GM21576 (cell line): Measurements from ENCODE around the gene TRIM63.

ENCODE experiments used
- ATAC-seq: cut with Tn5 transposase; IDR thresholded peaks from one replicate; pipeline ENCODE4 v1.9.1; 2021; ENCODE audit warnings: mild to moderate bottlenecking, moderate library complexity; ENCODE audit not compliant: unreplicated experiment

Gene TRIM63

DNA sequence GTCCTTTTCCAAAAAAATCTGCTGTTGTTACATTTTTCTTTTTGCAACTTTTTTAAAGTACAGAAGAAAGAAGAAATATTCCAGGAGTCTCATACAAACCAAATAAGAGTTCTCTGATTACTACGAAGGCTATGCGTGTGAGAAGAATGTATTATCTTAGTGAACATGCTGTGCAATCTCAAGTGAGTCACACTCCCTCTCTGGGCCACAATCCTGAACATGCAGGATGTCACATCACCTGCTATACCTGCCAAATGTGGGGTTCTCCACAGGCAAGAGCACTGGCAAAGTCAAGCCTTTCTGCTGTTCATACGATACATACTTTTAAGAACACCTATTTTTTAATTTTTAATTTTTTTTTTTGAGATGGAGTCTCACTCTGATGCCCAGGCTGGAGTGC, 21.7 kb upstream of the TRIM63 start:
- ATAC-seq: no peak

DNA sequence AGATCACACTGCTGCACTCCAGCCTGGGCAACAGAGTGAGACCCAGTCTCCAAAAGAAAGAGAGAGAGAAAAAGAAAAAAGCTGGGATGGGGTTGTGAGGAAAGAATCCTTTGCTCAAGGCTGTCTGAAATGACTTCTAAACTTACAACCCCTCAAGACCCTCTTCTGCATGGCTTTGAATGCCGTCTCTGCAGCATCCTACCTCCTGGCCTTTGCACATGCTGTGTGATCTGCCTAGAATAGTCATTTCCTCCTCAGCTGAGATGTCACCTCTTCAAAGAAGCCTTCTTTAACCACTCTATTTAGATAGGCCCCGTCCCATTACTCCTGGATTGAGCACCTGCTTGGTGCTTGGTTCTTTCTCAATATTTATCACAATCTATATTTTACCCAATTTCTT, 17.4 kb upstream of the TRIM63 start:
- no peak for ATAC-seq

DNA sequence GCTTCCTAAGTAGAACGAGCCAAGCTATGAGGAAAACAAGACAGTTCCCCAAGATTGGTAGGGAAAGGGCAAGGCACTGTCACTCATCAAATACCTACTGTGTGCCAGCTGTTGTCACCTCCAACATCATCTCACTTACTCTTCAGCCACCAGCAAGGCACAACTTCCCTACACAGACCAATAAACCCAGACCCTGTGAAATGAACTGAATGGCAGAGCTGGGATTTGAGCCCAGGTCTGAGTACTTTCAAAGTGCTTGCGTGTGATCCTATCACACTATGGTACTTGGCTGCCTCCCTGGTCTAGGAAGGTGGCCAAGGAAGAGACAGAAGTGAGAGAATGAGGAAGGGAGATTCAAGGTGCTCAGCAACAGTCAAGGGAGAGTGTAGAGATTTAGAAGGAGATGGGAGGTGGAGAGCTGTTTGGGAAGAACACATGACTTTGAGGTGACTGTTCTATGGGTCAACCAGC, 16.7 kb upstream of the TRIM63 start:
- ATAC-seq: no peak

GRCh38 chr1:26083208-26083607, 15.8 kb upstream of the TRIM63 start:
- no peak for ATAC-seq

DNA sequence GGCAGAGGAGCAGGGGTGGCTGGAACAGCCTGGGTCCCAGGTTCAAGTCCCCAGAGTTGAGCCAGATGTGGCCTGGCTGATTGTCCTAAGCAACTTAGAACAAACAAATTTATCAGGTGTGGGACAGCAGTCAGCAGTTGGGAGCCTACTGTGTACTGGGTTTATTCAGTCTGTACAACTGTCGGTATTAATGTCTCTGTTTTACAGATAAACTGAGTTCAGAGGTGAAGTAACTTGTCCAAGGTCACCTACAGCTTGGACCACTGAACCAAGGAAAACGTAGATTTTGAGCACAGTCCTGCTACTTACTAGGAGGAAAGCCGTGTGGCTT, 14.6 kb upstream of the TRIM63 start:
- no peak for ATAC-seq

- no peak for ATAC-seq
These were observed 14.0 kb upstream of the TRIM63 start for GRCh38 chr1:26081267-26082019.

GRCh38 chr1:26079960-26080814, 12.8 kb upstream of the TRIM63 start:
- no peak for ATAC-seq

DNA sequence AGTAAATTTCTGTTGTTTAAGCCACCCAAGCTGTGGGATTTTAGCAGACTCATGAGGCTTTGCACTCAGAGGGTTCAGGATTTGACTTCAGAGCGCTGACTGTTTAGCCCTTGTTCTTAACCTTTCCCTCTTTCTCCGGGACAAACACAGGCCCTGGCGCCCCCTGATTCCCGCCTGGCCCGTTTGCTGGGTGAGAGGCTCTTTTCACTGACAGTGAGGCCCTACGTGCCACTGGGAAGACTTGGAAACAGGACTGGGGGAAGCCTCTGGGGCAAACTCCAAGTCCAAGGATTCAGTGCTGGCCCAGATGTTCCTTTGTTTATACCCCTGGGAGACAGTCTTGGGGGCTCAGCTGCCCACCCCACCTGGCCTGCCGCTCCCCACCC, 11.7 kb upstream of the TRIM63 start:
- no peak for ATAC-seq

- no peak for ATAC-seq
These were observed 11.1 kb upstream of the TRIM63 start for GRCh38 chr1:26078286-26079177.

- ATAC-seq: no peak
These were observed 10.1 kb upstream of the TRIM63 start for GRCh38 chr1:26077524-26077923.

DNA sequence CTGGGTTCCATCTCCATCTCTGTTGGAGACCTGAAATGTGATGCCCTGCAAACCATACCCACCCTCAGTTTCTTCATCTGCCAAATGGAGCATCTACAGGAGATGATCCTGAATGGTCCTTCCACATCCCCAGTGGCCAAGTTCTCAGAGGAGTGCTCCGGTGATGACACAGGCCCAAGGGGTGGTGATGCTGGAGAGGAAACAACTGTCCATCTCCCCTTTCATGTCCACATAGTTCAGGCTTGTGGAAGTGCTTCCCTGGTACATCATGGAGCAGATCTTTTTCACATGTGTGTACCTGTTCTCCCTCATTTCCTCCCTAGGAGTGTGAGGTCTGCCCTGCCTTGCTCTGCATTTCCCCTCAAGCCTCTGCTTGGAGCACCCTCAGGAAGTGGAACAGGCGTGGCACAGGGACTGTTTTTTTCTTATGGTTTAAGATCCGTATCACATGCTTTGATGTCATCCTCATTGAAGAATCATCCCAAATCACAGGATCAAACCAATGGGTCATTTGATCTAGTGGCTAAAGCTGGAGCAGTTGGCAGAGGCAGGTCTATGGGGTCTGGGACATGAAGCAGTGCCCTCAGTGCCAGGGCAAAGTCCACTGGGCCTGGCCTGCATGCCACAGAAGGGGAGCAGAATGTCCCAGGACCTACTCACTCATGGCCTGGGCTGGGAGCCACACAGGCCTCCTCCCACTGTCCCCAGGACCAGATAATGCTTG, 8.2 kb upstream of the TRIM63 start:
- no peak for ATAC-seq

- ATAC-seq: no peak
These were observed 4.9 kb upstream of the TRIM63 start for GRCh38 chr1:26072305-26072704.

DNA sequence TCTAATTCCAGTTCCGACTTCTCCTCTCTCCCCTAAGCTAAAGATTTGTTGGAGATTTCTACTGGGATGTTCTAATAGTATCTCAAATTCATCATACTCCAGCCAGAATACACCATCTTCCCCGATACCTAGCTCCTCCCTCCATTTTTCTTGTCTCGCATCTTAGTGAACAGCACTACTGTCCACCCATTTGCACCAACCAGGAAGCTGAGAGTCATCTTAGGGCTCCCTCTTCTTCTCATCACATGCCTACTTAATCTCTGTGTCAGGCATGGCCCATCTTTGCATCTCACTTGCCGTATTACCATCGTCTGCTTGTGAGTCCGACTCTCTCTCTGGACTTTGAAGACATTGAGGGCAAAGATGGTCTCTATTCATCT, 3.5 kb upstream of the TRIM63 start:
- no peak for ATAC-seq

DNA sequence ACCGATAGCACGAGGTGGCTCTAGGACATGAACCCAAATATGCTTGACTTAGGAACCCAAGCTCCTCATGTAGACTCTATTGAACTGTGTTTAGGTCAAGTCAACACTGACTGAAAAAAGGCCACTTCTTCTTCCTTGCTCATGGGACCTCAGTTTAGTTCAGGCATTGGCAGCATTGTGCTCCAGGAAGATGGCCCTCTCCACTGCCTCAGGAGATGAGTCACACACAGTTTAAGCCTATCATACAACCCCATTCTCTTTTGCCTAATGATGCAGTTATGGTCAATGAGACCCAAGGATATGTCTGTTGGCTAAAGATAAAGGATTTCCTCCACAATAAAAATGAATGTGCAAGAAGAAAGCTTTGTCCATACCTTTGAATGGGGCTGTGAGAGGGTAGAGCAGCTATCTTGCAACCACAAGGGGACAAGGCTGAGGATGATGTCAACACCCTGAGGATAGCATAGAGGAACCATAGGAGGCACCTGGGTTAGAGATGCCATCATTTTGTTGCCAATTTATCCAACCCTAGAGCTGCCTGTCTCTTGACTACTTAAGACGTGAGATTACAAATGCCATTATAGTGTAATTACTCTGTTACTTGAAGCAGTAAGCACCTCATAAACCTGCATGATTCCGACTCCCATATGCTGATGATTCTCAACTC, 3.0 kb upstream of the TRIM63 start:
- ATAC-seq: no peak

GRCh38 chr1:26069941-26070295, 2.5 kb upstream of the TRIM63 start:
- ATAC-seq: no peak

GRCh38 chr1:26066857-26067256, 573 bp downstream of the TRIM63 start:
- ATAC-seq: no peak

GRCh38 chr1:26066160-26066559, 1.3 kb downstream of the TRIM63 start:
- ATAC-seq: no peak

GRCh38 chr1:26064553-26064952, 2.9 kb downstream of the TRIM63 start:
- ATAC-seq: no peak

DNA sequence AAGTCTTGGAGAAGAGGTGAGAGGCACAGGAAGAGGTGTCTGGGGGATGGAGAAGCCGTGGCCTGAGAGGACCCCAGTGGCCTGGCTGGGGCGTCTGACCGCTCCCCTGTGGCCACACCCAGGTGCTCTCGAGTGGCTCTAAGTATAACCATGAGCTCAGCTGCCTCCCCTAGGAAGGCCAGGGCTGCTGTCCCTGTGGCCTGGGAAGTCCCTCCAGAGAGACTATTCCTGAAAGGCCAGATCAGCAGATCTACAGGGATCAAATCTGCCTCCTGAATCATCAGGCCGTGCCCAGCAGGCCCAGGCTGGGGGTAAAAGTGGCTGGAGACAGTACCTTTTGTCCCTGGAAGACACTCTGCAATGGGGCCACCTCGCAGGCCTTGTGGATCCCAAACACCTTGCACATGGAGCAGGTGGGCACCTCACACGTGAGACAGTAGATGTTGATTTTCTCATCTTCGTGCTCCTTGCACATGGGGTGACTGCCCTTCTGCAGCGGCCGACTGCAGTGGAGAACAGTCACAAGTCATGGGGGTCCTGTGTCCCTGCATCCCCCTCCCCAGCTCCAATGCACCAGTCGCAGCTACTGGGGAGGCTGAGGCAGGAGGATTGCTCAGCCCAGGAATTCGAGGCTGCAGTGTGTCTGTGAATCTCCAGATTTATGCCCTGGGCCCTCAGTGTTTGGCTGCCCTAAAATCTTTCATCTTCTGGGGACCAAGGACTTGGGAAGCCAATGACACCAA, 6.4 kb downstream of the TRIM63 start:
- ATAC-seq: no peak

- no peak for ATAC-seq
These were observed 7.5 kb downstream of the TRIM63 start for GRCh38 chr1:26059906-26060305.
